ENCODE measurements around the gene MYO10.

The MYO10 gene

GRCh38 chr5:16894236-16895057 lies 41.6 kb downstream of the MYO10 start:
- no peak overlapping the region for H3K4me2 ChIP-seq (ENCODE audit: insufficient read depth, low read length)
- no peaks in the 10 kb centered on the region for H3K4me1 ChIP-seq (ENCODE audit: insufficient read depth, low read length)
- ATAC-seq (ENCODE audit: insufficient read depth, low read depth) (no peak), DNase-seq (no peak)
- no peak for TF ChIP-seq CTCF (IDR thresholded peaks at IDR 0.05; ENCODE audit: borderline replicate concordance, extremely low read depth, low read length, poor library complexity, severe bottlenecking)
- TF ChIP-seq EZH2 (IDR thresholded peaks at IDR 0.05; ENCODE audit: borderline replicate concordance, low read depth, low read length, severe bottlenecking): no peak
- no peaks in the 10 kb centered on the region for H3K9me3 ChIP-seq (ENCODE audit: insufficient read depth, low read length, severe bottlenecking)
- H3K27me3 ChIP-seq (ENCODE audit: insufficient read depth, low read length, poor library complexity): no peaks in the 10 kb centered on the region
- H3K9ac ChIP-seq (ENCODE audit: low read depth, low read length): no peak overlapping the region
- no peak overlapping the region for H2AFZ ChIP-seq (ENCODE audit: low read depth, low read length)
- no peaks in the 10 kb centered on the region for H3K79me2 ChIP-seq (ENCODE audit: insufficient read depth, low read length)
- H4K20me1 ChIP-seq (ENCODE audit: insufficient read depth, low read length): no peaks in the 10 kb centered on the region
- no peaks in the 10 kb centered on the region for H3K36me3 ChIP-seq (ENCODE audit: insufficient read depth, low read length)
- no peak overlapping the region for H3K4me3 ChIP-seq (ENCODE audit: low read depth in 1 of 2, low read length in 2 of 2)
- no peak overlapping the region for H3K27ac ChIP-seq (ENCODE audit: low read length)

GRCh38 chr5:16891033-16891432 lies 45.1 kb downstream of the MYO10 start:
- no peaks in the 10 kb centered on the region for H3K36me3 ChIP-seq (ENCODE audit: insufficient read depth, low read length)
- no peaks in the 10 kb centered on the region for H3K27me3 ChIP-seq (ENCODE audit: insufficient read depth, low read length, poor library complexity)
- no peaks in the 10 kb centered on the region for H3K4me1 ChIP-seq (ENCODE audit: insufficient read depth, low read length)
- ATAC-seq (ENCODE audit: insufficient read depth, low read depth) (no peak), DNase-seq (no peak)
- no peaks in the 10 kb centered on the region for H3K79me2 ChIP-seq (ENCODE audit: insufficient read depth, low read length)
- no peaks in the 10 kb centered on the region for H4K20me1 ChIP-seq (ENCODE audit: insufficient read depth, low read length)
- no peak overlapping the region for H3K9ac ChIP-seq (ENCODE audit: low read depth, low read length)
- no peaks in the 10 kb centered on the region for H3K9me3 ChIP-seq (ENCODE audit: insufficient read depth, low read length, severe bottlenecking)
- no peak overlapping the region for H3K4me2 ChIP-seq (ENCODE audit: insufficient read depth, low read length)
- no peak overlapping the region for H3K27ac ChIP-seq (ENCODE audit: low read length)
- no peak overlapping the region for H2AFZ ChIP-seq (ENCODE audit: low read depth, low read length)
- TF ChIP-seq EZH2 (IDR thresholded peaks at IDR 0.05; ENCODE audit: borderline replicate concordance, low read depth, low read length, severe bottlenecking) (no peak), CTCF (IDR thresholded peaks at IDR 0.05; ENCODE audit: borderline replicate concordance, extremely low read depth, low read length, poor library complexity, severe bottlenecking) (no peak)
- no peak overlapping the region for H3K4me3 ChIP-seq (ENCODE audit: low read depth in 1 of 2, low read length in 2 of 2)

DNA sequence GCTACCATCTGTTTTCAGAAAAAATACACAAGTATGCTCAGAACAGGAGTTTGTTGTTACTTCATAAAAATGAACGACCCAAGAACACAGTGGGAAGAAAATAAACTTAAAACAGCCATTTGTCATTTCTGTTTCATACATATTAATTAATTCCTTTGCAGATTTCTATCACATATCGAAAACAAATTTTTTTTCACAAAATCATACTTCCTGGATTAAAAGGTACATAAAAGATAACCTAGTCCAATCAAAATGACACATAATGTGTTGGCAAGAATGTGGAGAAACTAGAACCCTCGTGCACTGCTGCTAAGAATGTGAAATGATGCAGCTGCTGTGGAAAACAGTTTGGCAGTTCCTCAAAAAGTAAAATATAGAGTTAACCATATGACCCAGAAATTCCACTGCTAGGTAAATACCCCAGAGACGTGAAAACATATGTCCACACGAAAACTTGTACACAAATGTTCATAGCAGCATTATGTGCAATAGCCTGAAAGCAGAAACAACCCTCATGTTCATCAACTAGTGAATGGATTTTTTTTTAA lies 46.0 kb downstream of the MYO10 start:
- H3K4me3 ChIP-seq (ENCODE audit: low read depth in 1 of 2, low read length in 2 of 2): no peak overlapping the region
- H3K27ac ChIP-seq (ENCODE audit: low read length): no peak overlapping the region
- no peaks in the 10 kb centered on the region for H3K27me3 ChIP-seq (ENCODE audit: insufficient read depth, low read length, poor library complexity)
- no peak for TF ChIP-seq CTCF (IDR thresholded peaks at IDR 0.05; ENCODE audit: borderline replicate concordance, extremely low read depth, low read length, poor library complexity, severe bottlenecking)
- no peak for TF ChIP-seq EZH2 (IDR thresholded peaks at IDR 0.05; ENCODE audit: borderline replicate concordance, low read depth, low read length, severe bottlenecking)
- H3K79me2 ChIP-seq (ENCODE audit: insufficient read depth, low read length): no peaks in the 10 kb centered on the region
- DNase-seq (no peak), ATAC-seq (ENCODE audit: insufficient read depth, low read depth) (no peak)
- H2AFZ ChIP-seq (ENCODE audit: low read depth, low read length): no peak overlapping the region
- H3K4me1 ChIP-seq (ENCODE audit: insufficient read depth, low read length): no peaks in the 10 kb centered on the region
- no peaks in the 10 kb centered on the region for H3K9me3 ChIP-seq (ENCODE audit: insufficient read depth, low read length, severe bottlenecking)
- no peak overlapping the region for H3K4me2 ChIP-seq (ENCODE audit: insufficient read depth, low read length)
- H4K20me1 ChIP-seq (ENCODE audit: insufficient read depth, low read length): no peaks in the 10 kb centered on the region
- no peak overlapping the region for H3K9ac ChIP-seq (ENCODE audit: low read depth, low read length)
- no peaks in the 10 kb centered on the region for H3K36me3 ChIP-seq (ENCODE audit: insufficient read depth, low read length)
